Stimulated activated effector memory CD8-positive, alpha-beta T cell treated with anti-CD3 and anti-CD28 coated beads, Interleukin-12 subunit alpha, Interleukin-12 subunit beta, amount 100 ng/mL, for 72 hours (primary cell): ENCODE data around the gene LRP1.
A peak's percentile ranks its signal among the peaks of the same experiment; 100 is the strongest.

Experiments
- ATAC-seq: fragments of 150-1000 bp; cut with Tn5 transposase; 2 replicates; pipeline ENCODE4 v1.10.0; 2021
- DNase-seq, 2 donors: peaks; one replicate each; pipeline ENCODE4 v3.0.0; 2021 to 2022; ENCODE audit warnings: low spot score in 2 of 2
- H3K27ac Mint-ChIP-seq: one replicate; pipeline ENCODE4 v1.8.0; 2022; ENCODE audit warnings: mild to moderate bottlenecking, mixed read lengths
- H3K36me3 Mint-ChIP-seq: one replicate; pipeline ENCODE4 v1.8.0; 2022; ENCODE audit warnings: mild to moderate bottlenecking, mixed read lengths
- H3K4me1 Mint-ChIP-seq: one replicate; pipeline ENCODE4 v1.8.0; 2022; ENCODE audit warnings: mixed read lengths
- H3K4me3 Mint-ChIP-seq: one replicate; pipeline ENCODE4 v1.8.0; 2022; ENCODE audit warnings: mild to moderate bottlenecking, mixed read lengths
- H3K9me3 Mint-ChIP-seq: one replicate; pipeline ENCODE4 v1.8.0; 2022; ENCODE audit warnings: mixed read lengths

The LRP1 gene

DNA sequence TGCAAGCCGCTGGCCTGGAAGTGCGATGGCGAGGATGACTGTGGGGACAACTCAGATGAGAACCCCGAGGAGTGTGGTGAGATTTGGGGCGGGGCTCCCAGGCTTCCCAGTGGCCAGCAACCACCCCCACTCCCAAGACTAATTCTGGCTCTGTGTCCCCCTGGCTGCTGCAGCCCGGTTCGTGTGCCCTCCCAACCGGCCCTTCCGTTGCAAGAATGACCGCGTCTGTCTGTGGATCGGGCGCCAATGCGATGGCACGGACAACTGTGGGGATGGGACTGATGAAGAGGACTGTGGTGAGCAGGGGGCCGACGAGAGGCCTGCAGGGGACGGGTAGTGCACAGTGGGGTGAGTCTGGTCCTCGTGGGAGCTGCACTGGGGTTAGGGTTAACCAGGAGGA is 76.2 kb downstream of the LRP1 start:
- ATAC-seq (no peak), DNase-seq (no peak)
- H3K4me1 Mint-ChIP-seq, result no peaks in the 10 kb centered on the region
- no peaks in the 10 kb centered on the region for H3K9me3 Mint-ChIP-seq
- H3K36me3 Mint-ChIP-seq, result no peaks in the 10 kb centered on the region
- no peak overlapping the region for H3K27ac Mint-ChIP-seq
- H3K4me3 Mint-ChIP-seq, result no peak overlapping the region

DNA sequence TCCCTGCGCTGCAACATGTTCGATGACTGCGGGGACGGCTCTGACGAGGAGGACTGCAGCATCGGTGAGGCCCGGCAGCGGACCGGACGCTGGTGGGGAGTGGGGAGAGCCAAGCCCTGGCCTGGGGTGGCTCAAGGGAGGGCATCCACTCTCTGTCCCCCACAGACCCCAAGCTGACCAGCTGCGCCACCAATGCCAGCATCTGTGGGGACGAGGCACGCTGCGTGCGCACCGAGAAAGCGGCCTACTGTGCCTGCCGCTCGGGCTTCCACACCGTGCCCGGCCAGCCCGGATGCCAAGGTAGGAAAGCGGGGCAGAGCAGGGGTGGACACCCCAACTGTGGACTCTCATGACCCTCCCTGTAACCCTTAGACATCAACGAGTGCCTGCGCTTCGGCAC is 76.9 kb downstream of the LRP1 start:
- H3K4me3 Mint-ChIP-seq, result no peak overlapping the region

DNA sequence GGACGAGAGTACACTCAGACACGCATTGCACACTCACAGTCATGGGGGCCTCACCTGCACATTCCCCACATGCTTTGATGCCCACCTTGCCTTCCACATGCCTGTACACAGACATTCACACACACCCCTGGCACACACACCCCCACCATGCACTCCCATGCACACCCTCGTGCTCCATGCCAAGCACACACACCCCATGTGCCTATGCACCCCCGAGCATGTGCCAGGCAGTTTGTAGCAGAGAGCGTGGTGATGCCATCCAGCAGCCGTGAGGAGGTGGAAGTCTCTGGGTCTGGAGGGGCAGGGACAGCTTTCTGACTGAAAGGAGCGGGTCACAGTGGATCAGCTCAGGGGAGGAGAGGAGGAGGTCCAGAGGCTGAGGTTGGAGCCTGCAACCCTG is 77.6 kb downstream of the LRP1 start:
- ATAC-seq, result no peak
- no peak overlapping the region for H3K27ac Mint-ChIP-seq
- no peaks in the 10 kb centered on the region for H3K4me1 Mint-ChIP-seq
- H3K4me3 Mint-ChIP-seq, result no peak overlapping the region
- no peaks in the 10 kb centered on the region for H3K9me3 Mint-ChIP-seq
- DNase-seq, result no peak
- H3K36me3 Mint-ChIP-seq, result no peaks in the 10 kb centered on the region

More for the DNA sequence above, 76.9 kb downstream of the LRP1 start:
- no peaks in the 10 kb centered on the region for H3K9me3 Mint-ChIP-seq
- H3K4me1 Mint-ChIP-seq, result no peaks in the 10 kb centered on the region
- DNase-seq (no peak), ATAC-seq (no peak)
- no peaks in the 10 kb centered on the region for H3K36me3 Mint-ChIP-seq
- no peak overlapping the region for H3K27ac Mint-ChIP-seq

DNA sequence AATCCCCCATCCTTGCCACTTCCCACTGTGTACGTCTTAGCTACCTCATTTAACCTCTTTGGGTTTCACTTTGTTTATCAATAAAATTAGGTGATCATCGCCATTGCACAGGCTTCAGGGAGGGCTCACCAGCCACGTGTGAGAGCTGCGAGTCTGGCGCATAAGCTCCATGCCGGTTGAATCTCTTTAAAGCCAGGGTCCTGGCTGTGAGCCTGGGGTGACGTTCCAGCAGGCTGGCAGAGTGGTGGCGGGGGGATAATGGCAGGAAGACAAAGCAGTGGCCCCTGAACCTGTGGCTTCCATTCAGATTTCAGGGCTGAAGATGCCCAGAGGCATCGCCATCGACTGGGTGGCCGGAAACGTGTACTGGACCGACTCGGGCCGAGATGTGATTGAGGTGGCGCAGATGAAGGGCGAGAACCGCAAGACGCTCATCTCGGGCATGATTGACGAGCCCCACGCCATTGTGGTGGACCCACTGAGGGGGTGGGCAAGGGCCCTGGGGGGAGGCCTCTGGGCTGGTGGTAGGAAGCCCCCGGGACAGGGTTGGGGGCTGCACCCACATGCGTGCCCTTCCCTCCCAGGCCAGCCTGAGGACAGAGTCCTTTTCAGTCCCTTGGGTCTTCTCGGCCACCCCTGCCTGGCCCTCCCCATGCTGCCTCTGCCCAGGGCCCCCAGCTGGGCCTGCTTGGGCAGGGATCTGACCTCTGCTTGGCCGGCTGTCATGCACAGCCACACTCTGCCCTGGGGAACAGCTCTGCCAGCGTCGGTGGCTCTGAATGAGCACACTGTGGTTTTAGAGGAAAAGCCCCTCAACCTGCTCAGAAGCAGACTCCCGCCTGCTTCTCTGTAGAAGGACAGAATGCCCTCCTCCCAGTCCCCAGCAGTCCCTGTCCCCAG is 79.7 kb downstream of the LRP1 start:
- no peak overlapping the region for H3K4me3 Mint-ChIP-seq
- ATAC-seq (no peak), DNase-seq (no peak)
- no peaks in the 10 kb centered on the region for H3K4me1 Mint-ChIP-seq
- no peaks in the 10 kb centered on the region for H3K9me3 Mint-ChIP-seq
- no peaks in the 10 kb centered on the region for H3K36me3 Mint-ChIP-seq
- no peak overlapping the region for H3K27ac Mint-ChIP-seq

DNA sequence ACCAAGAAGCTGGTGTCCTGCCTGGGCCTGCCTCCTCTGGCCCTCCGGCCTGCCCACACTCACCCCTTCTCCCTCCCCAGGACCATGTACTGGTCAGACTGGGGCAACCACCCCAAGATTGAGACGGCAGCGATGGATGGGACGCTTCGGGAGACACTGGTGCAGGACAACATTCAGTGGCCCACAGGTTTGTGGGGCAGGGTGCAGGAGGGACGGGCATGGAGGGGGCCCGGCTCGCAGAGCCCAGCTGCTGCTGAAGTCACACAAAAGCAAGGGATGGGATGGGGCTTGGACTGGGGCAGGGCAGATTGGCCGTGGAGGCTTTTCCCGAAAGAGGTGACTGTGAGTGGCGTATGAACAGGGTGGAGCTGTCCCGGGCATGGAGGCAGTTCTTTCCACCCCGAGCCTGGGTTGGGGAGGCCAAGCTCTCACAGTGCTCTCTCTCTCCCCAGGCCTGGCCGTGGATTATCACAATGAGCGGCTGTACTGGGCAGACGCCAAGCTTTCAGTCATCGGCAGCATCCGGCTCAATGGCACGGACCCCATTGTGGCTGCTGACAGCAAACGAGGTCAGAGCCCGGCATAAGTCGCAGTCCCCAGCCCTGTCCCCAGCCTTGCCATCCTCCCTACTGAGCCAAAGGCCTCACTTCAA is 80.5 kb downstream of the LRP1 start:
- Mint-ChIP-seq H3K27ac (no peak overlapping the region), H3K4me3 (no peak overlapping the region), H3K36me3 (no peaks in the 10 kb centered on the region), H3K9me3 (no peaks in the 10 kb centered on the region), H3K4me1 (peaks cover 6% of the 10 kb centered on the region)
- DNase-seq, result no peak
- no peak for ATAC-seq

DNA sequence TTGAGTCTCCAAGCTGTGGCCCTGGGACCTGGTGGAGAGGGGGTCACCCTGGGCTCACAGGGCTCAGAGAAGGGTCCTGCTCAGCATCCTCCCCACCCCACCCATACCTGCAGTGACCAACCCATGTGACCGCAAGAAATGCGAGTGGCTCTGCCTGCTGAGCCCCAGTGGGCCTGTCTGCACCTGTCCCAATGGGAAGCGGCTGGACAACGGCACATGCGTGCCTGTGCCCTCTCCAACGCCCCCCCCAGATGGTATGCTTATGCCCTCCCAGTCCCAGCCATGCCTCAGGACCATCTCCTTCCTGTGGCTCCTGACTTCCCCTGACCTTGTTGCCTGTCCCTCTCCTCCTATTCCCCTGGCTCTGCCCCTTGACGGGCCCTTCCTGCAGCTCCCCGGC is 81.6 kb downstream of the LRP1 start:
- no peak overlapping the region for H3K27ac Mint-ChIP-seq
- H3K4me1 Mint-ChIP-seq, result peaks cover 18% of the 10 kb centered on the region
- no peaks in the 10 kb centered on the region for H3K9me3 Mint-ChIP-seq
- no peak for DNase-seq
- ATAC-seq, result no peak
- H3K4me3 Mint-ChIP-seq, result no peak overlapping the region
- no peaks in the 10 kb centered on the region for H3K36me3 Mint-ChIP-seq

DNA sequence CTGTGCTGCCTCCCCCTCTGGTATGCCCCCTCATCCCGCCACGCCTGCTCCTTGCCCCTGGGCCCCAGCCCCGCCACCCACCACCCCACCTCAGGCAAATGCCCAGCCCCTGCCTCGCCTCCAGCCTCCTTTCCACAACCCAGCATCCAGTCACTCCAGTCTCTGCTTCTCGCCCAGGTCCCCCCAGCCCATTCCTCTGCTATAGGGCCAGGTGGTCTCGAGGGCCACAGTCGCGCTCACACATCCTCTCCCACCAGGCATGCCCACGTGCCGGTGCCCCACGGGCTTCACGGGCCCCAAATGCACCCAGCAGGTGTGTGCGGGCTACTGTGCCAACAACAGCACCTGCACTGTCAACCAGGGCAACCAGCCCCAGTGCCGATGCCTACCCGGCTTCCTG is 82.2 kb downstream of the LRP1 start:
- Mint-ChIP-seq H3K36me3 (no peaks in the 10 kb centered on the region), H3K4me3 (no peak overlapping the region), H3K27ac (no peak overlapping the region), H3K4me1 (peaks cover 23% of the 10 kb centered on the region), H3K9me3 (no peaks in the 10 kb centered on the region)
- DNase-seq (no peak), ATAC-seq (no peak)

DNA sequence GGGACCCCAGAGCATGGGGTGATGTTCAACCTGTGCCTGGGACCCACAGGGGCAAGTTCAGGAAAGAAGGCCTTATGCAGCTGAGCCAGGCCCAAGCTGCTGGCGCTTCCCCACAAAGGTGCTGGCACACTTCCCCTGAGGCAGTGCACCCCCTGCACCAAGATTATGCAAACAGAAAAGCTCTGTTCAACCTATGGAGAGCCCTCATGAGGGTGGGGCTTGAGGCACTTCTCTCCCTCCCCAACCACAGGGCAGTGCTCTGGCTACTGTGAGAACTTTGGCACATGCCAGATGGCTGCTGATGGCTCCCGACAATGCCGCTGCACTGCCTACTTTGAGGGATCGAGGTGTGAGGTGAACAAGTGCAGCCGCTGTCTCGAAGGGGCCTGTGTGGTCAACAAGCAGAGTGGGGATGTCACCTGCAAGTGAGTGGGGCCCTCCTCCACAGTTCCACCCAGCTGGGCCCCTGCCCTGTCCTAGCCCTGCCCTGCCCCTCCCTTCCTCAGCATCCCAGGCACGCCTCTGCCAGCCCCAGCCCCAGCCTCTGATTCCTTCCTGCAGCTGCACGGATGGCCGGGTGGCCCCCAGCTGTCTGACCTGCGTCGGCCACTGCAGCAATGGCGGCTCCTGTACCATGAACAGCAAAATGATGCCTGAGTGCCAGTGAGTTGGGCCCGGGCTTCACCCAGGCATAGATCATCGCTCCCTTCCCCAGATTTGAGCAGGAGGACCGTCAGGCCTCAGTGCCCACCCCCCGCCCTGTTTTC is 82.8 kb downstream of the LRP1 start:
- Mint-ChIP-seq H3K4me3 (no peak overlapping the region), H3K4me1 (peaks cover 30% of the 10 kb centered on the region), H3K36me3 (peaks cover 4% of the 10 kb centered on the region), H3K27ac (no peak overlapping the region), H3K9me3 (no peaks in the 10 kb centered on the region)
- DNase-seq, result no peak
- ATAC-seq, result no peak

DNA sequence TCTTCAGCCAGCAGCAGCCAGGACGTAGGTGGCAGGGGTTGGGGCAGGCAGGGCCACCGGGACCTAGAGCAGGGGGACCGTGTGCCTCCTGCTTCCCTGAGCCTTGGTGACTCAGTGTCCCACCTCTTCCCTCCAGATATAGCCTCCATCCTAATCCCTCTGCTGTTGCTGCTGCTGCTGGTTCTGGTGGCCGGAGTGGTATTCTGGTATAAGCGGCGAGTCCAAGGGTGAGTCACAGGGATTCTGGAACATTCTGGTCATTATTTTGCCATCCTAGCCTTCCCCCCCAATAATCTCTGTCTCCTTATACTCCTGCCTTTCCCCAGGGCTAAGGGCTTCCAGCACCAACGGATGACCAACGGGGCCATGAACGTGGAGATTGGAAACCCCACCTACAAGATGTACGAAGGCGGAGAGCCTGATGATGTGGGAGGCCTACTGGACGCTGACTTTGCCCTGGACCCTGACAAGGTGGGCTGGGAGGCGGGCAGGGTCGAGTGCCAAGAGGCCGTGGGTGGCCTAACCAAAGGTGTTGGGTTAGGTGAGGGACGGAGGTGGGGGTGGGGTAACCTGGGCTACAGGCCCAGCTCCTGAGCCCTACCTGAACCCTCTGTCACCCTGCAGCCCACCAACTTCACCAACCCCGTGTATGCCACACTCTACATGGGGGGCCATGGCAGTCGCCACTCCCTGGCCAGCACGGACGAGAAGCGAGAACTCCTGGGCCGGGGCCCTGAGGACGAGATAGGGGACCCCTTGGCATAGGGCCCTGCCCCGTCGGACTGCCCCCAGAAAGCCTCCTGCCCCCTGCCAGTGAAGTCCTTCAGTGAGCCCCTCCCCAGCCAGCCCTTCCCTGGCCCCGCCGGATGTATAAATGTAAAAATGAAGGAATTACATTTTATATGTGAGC is 83.8 kb downstream of the LRP1 start:
- DNase-seq (no peak), ATAC-seq (no peak)
- no peak overlapping the region for H3K27ac Mint-ChIP-seq
- peaks cover 30% of the 10 kb centered on the region for H3K4me1 Mint-ChIP-seq
- H3K4me3 Mint-ChIP-seq, result no peak overlapping the region
- H3K9me3 Mint-ChIP-seq, result no peaks in the 10 kb centered on the region
- H3K36me3 Mint-ChIP-seq, result peaks cover 4% of the 10 kb centered on the region

DNA sequence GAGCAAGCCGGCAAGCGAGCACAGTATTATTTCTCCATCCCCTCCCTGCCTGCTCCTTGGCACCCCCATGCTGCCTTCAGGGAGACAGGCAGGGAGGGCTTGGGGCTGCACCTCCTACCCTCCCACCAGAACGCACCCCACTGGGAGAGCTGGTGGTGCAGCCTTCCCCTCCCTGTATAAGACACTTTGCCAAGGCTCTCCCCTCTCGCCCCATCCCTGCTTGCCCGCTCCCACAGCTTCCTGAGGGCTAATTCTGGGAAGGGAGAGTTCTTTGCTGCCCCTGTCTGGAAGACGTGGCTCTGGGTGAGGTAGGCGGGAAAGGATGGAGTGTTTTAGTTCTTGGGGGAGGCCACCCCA is 84.4 kb downstream of the LRP1 start:
- H3K4me3 Mint-ChIP-seq, result no peak overlapping the region
- H3K9me3 Mint-ChIP-seq, result no peaks in the 10 kb centered on the region

DNA sequence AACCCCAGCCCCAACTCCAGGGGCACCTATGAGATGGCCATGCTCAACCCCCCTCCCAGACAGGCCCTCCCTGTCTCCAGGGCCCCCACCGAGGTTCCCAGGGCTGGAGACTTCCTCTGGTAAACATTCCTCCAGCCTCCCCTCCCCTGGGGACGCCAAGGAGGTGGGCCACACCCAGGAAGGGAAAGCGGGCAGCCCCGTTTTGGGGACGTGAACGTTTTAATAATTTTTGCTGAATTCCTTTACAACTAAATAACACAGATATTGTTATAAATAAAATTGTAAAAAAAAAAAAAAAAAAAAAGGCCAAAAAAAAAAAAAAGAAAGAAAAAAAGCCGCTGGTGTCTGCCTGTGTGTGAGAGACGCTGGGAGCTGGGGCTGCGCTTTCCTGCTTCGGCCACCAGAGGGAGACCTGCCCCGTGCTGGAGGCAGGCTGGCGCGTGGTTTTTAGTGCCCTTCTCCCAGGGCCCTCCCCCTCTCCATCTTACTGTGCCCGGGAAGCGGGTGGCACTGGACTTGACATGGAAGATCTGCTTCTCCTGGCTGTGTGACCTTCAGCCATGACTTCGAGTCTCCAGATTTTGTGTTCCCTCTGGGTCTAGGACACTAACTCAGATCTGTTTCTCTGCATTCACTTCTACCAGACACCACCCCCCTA is 84.9 kb downstream of the LRP1 start:
- H3K27ac Mint-ChIP-seq, result no peak overlapping the region

More for the DNA sequence above, 84.4 kb downstream of the LRP1 start:
- H3K4me1 Mint-ChIP-seq, result peaks cover 37% of the 10 kb centered on the region
- no peak overlapping the region for H3K27ac Mint-ChIP-seq
- H3K36me3 Mint-ChIP-seq, result peaks cover 4% of the 10 kb centered on the region
- no peak for ATAC-seq
- DNase-seq, result no peak

DNA sequence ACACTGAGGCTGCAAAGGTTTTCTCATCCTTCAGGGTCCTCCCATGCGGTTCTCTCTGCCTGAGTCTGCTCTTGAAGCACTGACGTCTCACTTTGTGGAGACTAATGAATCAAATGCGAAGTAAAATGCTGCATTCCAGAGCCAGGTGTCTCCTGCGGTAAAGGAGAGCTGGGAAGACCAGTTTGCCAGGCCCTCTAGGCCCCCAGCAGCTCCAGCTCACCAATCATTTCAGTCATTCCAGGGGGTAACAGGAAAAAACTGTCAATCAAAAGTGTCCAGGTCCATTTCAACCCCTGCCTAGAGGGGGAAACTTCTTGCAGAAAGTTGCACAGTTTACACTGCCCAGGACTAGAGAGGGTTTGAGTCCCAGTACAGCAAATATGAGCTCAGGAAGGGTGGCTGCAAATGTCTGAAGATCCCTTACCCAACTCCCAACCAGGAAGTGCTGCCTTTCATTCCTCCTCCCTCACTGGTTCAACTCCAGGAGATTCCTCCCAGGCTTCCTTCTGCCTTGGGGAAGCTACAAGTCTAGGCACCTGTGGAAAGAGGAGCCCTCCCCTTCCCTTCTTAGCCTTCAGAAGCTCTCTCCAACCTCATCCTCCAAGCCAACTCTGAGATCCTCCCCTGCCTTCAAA is 85.6 kb downstream of the LRP1 start:
- Mint-ChIP-seq H3K27ac (no peak overlapping the region), H3K4me3 (peak overlapping the region; percentile 13), H3K36me3 (peaks cover 4% of the 10 kb centered on the region), H3K4me1 (peaks cover 49% of the 10 kb centered on the region), H3K9me3 (no peaks in the 10 kb centered on the region)
- ATAC-seq (no peak), DNase-seq (no peak)

More for the DNA sequence above, 84.9 kb downstream of the LRP1 start:
- Mint-ChIP-seq H3K36me3 (peaks cover 4% of the 10 kb centered on the region), H3K9me3 (no peaks in the 10 kb centered on the region), H3K4me3 (no peak overlapping the region), H3K4me1 (peaks cover 42% of the 10 kb centered on the region)
- peak; percentile 83 to 91 for DNase-seq
- peak; percentile 65 for ATAC-seq

DNA sequence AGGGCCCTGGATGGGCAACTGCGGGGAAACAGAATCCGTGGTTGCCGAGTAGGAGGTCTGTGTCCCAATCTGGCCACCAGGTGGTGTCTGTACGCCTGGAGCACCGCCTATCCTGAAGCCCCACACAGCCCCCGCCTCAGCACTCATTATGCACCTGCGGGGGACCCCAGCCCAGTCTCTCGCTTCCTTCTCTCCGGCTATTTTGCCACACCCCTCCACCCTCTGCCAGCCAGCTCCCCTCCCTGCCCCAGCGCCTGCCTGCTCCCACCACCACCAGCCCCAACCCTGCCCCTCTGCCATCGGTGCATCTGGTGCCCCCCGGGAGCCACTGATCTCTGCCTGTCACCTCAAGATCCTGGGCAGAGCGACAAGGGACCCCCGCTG is 86.1 kb downstream of the LRP1 start:
- H3K27ac Mint-ChIP-seq, result no peak overlapping the region
- H3K4me1 Mint-ChIP-seq, result peaks cover 52% of the 10 kb centered on the region
- peak overlapping the region; percentile 13 for H3K4me3 Mint-ChIP-seq
- H3K9me3 Mint-ChIP-seq, result no peaks in the 10 kb centered on the region
- H3K36me3 Mint-ChIP-seq, result peaks cover 4% of the 10 kb centered on the region
- DNase-seq (peak; percentile 56 to 82), ATAC-seq (peak; percentile 58)

DNA sequence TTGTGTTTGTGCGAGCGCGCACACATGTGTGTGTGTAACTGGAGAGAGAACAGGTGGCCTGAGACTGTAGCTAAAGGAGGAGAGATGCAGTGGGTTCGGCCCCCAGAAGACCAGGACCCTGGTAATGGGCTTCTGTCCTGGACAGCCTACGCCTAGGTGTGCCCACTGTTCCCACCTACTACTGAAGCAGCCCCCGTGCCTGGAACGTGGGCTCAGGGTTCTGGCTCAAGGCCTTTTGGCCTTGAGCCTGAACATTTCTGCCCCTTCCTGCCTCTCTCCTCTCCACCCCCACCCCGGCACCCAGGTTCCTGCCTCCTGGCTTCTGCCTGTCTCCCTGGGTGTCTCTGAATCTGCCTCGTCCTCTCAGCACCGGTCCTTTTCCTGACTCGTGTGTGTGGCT is 86.8 kb downstream of the LRP1 start:
- peak overlapping the region; percentile 78 for H3K4me3 Mint-ChIP-seq
- H3K27ac Mint-ChIP-seq, result peak overlapping the region; percentile 19
- peaks cover 59% of the 10 kb centered on the region for H3K4me1 Mint-ChIP-seq
- H3K36me3 Mint-ChIP-seq, result peaks cover 4% of the 10 kb centered on the region
- ATAC-seq (no peak), DNase-seq (no peak)
- H3K9me3 Mint-ChIP-seq, result no peaks in the 10 kb centered on the region
